Ovary (tissue), 9 donors: ENCODE data around the gene DYNLT4. TPM values are rescaled to one million over a fixed set of nuclear protein-coding genes. Genes with fewer than 3 reads are reported as not detected.

Source experiments
- DNase-seq, 5 donors: peaks; one replicate each; pipeline ENCODE4 v3.0.0-alpha.2; 2019 to 2020
- H3K27ac ChIP-seq, 2 donors: fragments of 200-600 bp; one replicate each; pipeline versions ENCODE4 v1.5.1 to v1.8.0; 2019 to 2022
- H3K27me3 ChIP-seq: fragments of 200-600 bp; one replicate; pipeline ENCODE4 v1.8.0; 2022
- H3K36me3 ChIP-seq: fragments of 200-600 bp; sonication (generic); one replicate; pipeline ENCODE4 v1.5.1; 2019
- H3K4me1 ChIP-seq: one replicate; pipeline ENCODE4 v1.8.1; 2013; ENCODE audit warnings: mild to moderate bottlenecking, moderate library complexity; ENCODE audit not compliant: insufficient read depth
- H3K4me3 ChIP-seq: fragments of 200-600 bp; sonication (generic); one replicate; pipeline ENCODE4 v1.5.1; 2017
- H3K9me3 ChIP-seq, 2 donors: fragments of 200-600 bp in 1 of 2; sonication (generic) in 1 of 2; one replicate each; pipeline versions ENCODE4 v1.5.1 to v1.8.1; 2013 to 2019; ENCODE audit warnings: mild to moderate bottlenecking in 1 of 2, moderate library complexity in 1 of 2
- EP300 ChIP-seq: sonication (generic); formaldehyde crosslinking; IDR thresholded peaks from one replicate; pipeline ENCODE4 v1.6.1; 2017; ENCODE audit warnings: antibody characterized with exemption
- POLR2A ChIP-seq: fragments of 450-650 bp; IDR thresholded peaks from one replicate; pipeline ENCODE4 v1.6.1; 2017; ENCODE audit warnings: antibody characterized with exemption, mild to moderate bottlenecking, moderate library complexity
- WGBS, 3 donors: extraction: QIAGEN DNeasy Blood & Tissue Kit in 1 of 3; methylation state at CpG; one replicate each; pipeline versions ENCODE4 v1.1.5 to v1.1.7; 2013 to 2017; 5-methylcytosine and 5-hydroxymethylcytosine counted together
- intact Hi-C, 4 donors: fragments of 100-400 bp; cut with DNase I; formaldehyde crosslinking; loops; one replicate each; pipeline versions ENCODE4 v1.11.0 to v1.15.1; 2022 to 2023
- polyA plus RNA-seq, 2 donors: library from polyadenylated mRNA; stranded (reverse); fragments of 200-250 nt in 1 of 2; fragments of 350-450 nt in 1 of 2; fragmentation: Illumina TruSeq in 1 of 2; extraction: RNeasy Lipid Tissue Mini Kit (QIAGEN cat#74804) in 1 of 2; gene quantifications; one replicate each; pipeline ENCODE4 v1.2.3, GENCODE V29; 2013 to 2014
- small RNA-seq: library from RNA; depleted of rRNA; stranded (forward); fragments of <200 nt; gene quantifications from one replicate; pipeline ENCODE3, GENCODE V24; 2016
- total RNA-seq, 7 donors: library from RNA; depleted of rRNA in 2 of 7; stranded (reverse); fragments of >200 nt in 2 of 7; fragmentation: NEBNext Ultra II Directional in 3 of 7; extraction: Animal tissue kit (Norgen Biotek cat#: 25700) in 3 of 7; gene quantifications; one replicate each; pipeline versions ENCODE4 v1.1.0 to v1.2.4, GENCODE V29; 2016 to 2023
- TF ChIP-seq, protein P1 (sequence below), 3 donors: fragments of 450-650 bp in 2 of 3; fragments of 200-600 bp in 1 of 3; IDR thresholded peaks; one replicate each; pipeline versions ENCODE4 v1.5.1 to v1.8.0; 2016 to 2022; ENCODE audit warnings: antibody characterized with exemption in 3 of 3, mild to moderate bottlenecking in 1 of 3
- donor health status: DM: no; HTN: no; CAD: no; lungs with moderate emphysema.
- donor health status: DM: no; HTN: no; CAD: no.
- donor health status: Bipolar disorder and iron deficiency.
- donor health status: DM: yes; HTN: yes; CAD: no.
- donor health status: DM: no; HTN: no; CAD: no.
- donor health status: DM: yes; HTN: yes; CAD: no.

DYNLT4 gene
- total and polyA plus RNA-seq, 9 donors = 0.22 to 23.7 (median 0.74) TPM; not detected in 1

DNA sequence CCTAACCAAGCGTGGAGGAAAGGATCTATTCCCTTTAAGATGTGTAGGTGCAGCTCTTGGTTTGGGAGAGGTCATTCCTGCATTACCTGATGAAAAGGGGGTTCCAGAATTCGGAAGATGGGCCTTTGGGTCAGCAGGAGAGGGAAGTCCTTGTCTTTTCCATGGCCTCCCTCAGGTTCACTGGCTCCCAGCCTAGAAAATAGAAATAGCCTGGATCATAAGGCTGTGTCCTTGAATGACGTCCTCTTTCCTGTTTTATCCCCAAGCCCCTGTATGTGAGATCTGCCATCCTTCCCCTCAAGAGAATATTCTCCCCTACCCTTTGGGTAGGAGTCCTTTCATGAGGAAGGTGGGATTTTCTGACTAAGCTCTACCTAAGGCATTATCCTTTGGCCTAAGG is 46.3 kb downstream of the DYNLT4 start:
- intact Hi-C loops = no loop called here
- TF ChIP-seq EP300 (no peak), POLR2A (no peak)
- TF ChIP-seq, protein P1, sequence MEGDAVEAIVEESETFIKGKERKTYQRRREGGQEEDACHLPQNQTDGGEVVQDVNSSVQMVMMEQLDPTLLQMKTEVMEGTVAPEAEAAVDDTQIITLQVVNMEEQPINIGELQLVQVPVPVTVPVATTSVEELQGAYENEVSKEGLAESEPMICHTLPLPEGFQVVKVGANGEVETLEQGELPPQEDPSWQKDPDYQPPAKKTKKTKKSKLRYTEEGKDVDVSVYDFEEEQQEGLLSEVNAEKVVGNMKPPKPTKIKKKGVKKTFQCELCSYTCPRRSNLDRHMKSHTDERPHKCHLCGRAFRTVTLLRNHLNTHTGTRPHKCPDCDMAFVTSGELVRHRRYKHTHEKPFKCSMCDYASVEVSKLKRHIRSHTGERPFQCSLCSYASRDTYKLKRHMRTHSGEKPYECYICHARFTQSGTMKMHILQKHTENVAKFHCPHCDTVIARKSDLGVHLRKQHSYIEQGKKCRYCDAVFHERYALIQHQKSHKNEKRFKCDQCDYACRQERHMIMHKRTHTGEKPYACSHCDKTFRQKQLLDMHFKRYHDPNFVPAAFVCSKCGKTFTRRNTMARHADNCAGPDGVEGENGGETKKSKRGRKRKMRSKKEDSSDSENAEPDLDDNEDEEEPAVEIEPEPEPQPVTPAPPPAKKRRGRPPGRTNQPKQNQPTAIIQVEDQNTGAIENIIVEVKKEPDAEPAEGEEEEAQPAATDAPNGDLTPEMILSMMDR (IDR thresholded peaks at IDR 0.05) = no peak
- Histone ChIP-seq H3K27ac (no peak overlapping the region), H3K9me3 (no peaks in the 10 kb centered on the region), H3K4me3 (no peak overlapping the region), H3K36me3 (no peaks in the 10 kb centered on the region), H3K4me1 (no peaks in the 10 kb centered on the region), H3K27me3 (no peaks in the 10 kb centered on the region)
- DNase-seq = no peak
- 65 to 80% (median 69%) methylated on average over 3 of the region's 3 CpGs for WGBS, 3 donors

DNA sequence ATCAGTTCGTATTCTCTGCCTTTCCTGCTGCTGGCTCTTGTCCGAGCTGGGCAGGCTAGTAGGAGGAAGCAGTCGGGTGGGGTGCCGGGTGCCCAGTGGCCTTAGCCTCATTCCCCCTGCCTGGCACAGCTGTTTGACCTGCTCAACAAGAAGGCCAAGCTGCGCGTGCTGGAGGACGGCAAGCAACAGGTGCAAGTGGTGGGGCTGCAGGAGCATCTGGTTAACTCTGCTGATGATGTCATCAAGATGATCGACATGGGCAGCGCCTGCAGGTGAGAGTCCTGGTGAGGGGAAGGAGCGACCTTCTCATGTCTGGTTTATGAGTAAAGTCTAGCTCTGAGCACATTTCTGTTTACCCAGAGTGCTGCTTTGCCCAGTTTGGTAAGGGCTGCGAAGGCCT is 48.1 kb downstream of the DYNLT4 start:
- Histone ChIP-seq H3K9me3 (no peaks in the 10 kb centered on the region), H3K4me3 (no peak overlapping the region), H3K4me1 (no peaks in the 10 kb centered on the region), H3K36me3 (no peaks in the 10 kb centered on the region), H3K27ac (no peak overlapping the region), H3K27me3 (no peaks in the 10 kb centered on the region)
- 86 to 95% (median 90%) methylated on average over 11 of the region's 11 CpGs for WGBS, 3 donors
- intact Hi-C loops = no loop called here
- TF ChIP-seq EP300 = no peak
- TF ChIP-seq POLR2A = no peak
- TF ChIP-seq, protein P1 (IDR thresholded peaks at IDR 0.05) = no peak
- no peak for DNase-seq

DNA sequence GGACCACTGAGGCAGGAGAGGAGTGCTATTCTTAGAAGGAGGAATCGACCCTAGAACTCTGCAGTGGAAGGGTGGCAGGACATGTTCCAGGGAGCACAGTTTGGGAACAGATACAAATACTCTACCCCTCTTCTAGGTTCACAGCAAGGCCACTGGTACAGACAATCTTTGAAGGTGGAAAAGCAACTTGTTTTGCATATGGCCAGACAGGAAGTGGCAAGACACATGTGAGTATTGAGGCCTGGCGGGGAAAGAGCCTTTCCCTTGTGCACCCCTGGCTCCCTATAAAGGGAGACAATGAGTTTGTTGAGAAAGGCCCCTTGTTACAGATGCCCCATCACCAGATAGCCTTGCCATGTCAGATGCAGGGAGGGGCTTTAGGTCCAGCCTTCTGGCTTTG is 49.7 kb downstream of the DYNLT4 start:
- Histone ChIP-seq H3K27ac (no peak overlapping the region), H3K27me3 (no peaks in the 10 kb centered on the region), H3K4me1 (no peaks in the 10 kb centered on the region), H3K36me3 (no peaks in the 10 kb centered on the region), H3K9me3 (no peaks in the 10 kb centered on the region), H3K4me3 (no peak overlapping the region)
- 95 to 97% (median 96%) methylated on average over 2 of the region's 2 CpGs for WGBS, 3 donors
- DNase-seq = no peak
- intact Hi-C loops = no loop called here
- TF ChIP-seq EP300 = no peak
- TF ChIP-seq, protein P1 (IDR thresholded peaks at IDR 0.05) = no peak
- no peak for TF ChIP-seq POLR2A

Small RNA genes within 50 kb of the gene (small RNA-seq; reads per million reads assigned to genes)
- gene AL136380.1 (not detected), gene SNORD38A (524 reads per million, percentile 96 among the genes with 10 or more reads in this experiment), gene SNORD38B (not detected), gene SNORD46 (1,363 reads per million, percentile 97 among the genes with 10 or more reads in this experiment), gene SNORD55 (not detected)

Other genes with a start within 250 kb of the DYNLT4 start
- 10 to 100 TPM in 5 of 7 donors, 1 to 10 TPM in 2; 5.1 to 17.9 (median 11.4) TPM for gene TMEM53, start 132.9 kb downstream of the DYNLT4 start, total RNA-seq
- gene TMEM53, start 132.9 kb downstream of the DYNLT4 start, polyA plus RNA-seq = 10 to 100 TPM in 1 of 2 donors, 1 to 10 TPM in 1; 4.1 to 13.8 TPM
- 10 to 100 TPM in 1 of 7 donors, 1 to 10 TPM in 6; 3.1 to 13.8 (median 5.7) TPM for gene ARMH1, start 132.6 kb downstream of the DYNLT4 start, total RNA-seq
- 1 to 10 TPM; 3.3 to 9.6 TPM for gene ARMH1, start 132.6 kb downstream of the DYNLT4 start, polyA plus RNA-seq
- not detected for gene RNU5D-1, start 76.2 kb downstream of the DYNLT4 start, total RNA-seq
- gene RNU5D-1, start 76.2 kb downstream of the DYNLT4 start, polyA plus RNA-seq = not detected
- 1 to 10 TPM in 2 of 7 donors, under 1 TPM in 5; 0.23 to 1.4 (median 0.53) TPM for gene KIF2C, start 67.5 kb downstream of the DYNLT4 start, total RNA-seq
- gene KIF2C, start 67.5 kb downstream of the DYNLT4 start, polyA plus RNA-seq = 1 to 10 TPM in 1 of 2 donors, under 1 TPM in 1; 0.96 to 1.5 TPM
- gene RPS8, start 31.8 kb downstream of the DYNLT4 start, total RNA-seq = over 10,000 TPM in 1 of 7 donors, 1,000 to 10,000 TPM in 6; 5,023 to 10,301 (median 5,328) TPM
- gene RPS8, start 31.8 kb downstream of the DYNLT4 start, polyA plus RNA-seq = 1,000 to 10,000 TPM; 3,305 to 7,199 TPM
- gene BEST4, start 19.2 kb downstream of the DYNLT4 start, total RNA-seq = 1 to 10 TPM in 3 of 7 donors, under 1 TPM in 4; 0.50 to 1.7 (median 0.67) TPM
- under 1 TPM; 0.25 to 0.29 TPM for gene BEST4, start 19.2 kb downstream of the DYNLT4 start, polyA plus RNA-seq
- gene PLK3, start 7.0 kb downstream of the DYNLT4 start, total RNA-seq = 10 to 100 TPM; 12.3 to 68.6 (median 25.2) TPM
- gene PLK3, start 7.0 kb downstream of the DYNLT4 start, polyA plus RNA-seq = 1 to 10 TPM; 4.2 to 9.7 TPM
- gene BTBD19, start 1.2 kb upstream of the DYNLT4 start, total RNA-seq = 10 to 100 TPM in 5 of 7 donors, 1 to 10 TPM in 2; 7.7 to 24.3 (median 19.4) TPM
- gene BTBD19, start 1.2 kb upstream of the DYNLT4 start, polyA plus RNA-seq = 1 to 10 TPM; 7.1 to 8.5 TPM
- gene PTCH2, start 35.9 kb upstream of the DYNLT4 start, total RNA-seq = 10 to 100 TPM in 5 of 7 donors, 1 to 10 TPM in 2; 1.8 to 21.2 (median 10.7) TPM
- gene PTCH2, start 35.9 kb upstream of the DYNLT4 start, polyA plus RNA-seq = 10 to 100 TPM in 1 of 2 donors, 1 to 10 TPM in 1; 2.4 to 14.0 TPM
- gene EIF2B3, start 179.2 kb upstream of the DYNLT4 start, total RNA-seq = 10 to 100 TPM; 15.0 to 34.5 (median 22.7) TPM
- 10 to 100 TPM; 14.7 to 26.9 TPM for gene EIF2B3, start 179.2 kb upstream of the DYNLT4 start, polyA plus RNA-seq
- gene HECTD3, start 204.0 kb upstream of the DYNLT4 start, total RNA-seq = 10 to 100 TPM; 20.9 to 46.0 (median 36.1) TPM
- 10 to 100 TPM; 27.7 to 45.0 TPM for gene HECTD3, start 204.0 kb upstream of the DYNLT4 start, polyA plus RNA-seq
- 10 to 100 TPM; 69.2 to 92.3 (median 74.7) TPM for gene UROD, start 204.9 kb upstream of the DYNLT4 start, total RNA-seq
- 10 to 100 TPM; 82.3 to 97.2 TPM for gene UROD, start 204.9 kb upstream of the DYNLT4 start, polyA plus RNA-seq